ENCODE measurements around the gene FXR2. TPM values are rescaled to one million over a fixed set of nuclear protein-coding genes. Genes with fewer than 3 reads are reported as not detected.

The FXR2 gene
- 55.0 and 77.8 TPM in 2 replicates for total RNA-seq (2011; cell fraction: chromatin; rRNA removed; ENCODE audit: low replicate concordance)
- 36.3 and 40.7 TPM in 2 replicates for total RNA-seq (2011; cell fraction: nucleolus; rRNA removed)
- 44.5 and 48.9 TPM in 2 replicates for total RNA-seq (2011; cell fraction: nucleoplasm; rRNA removed)
- total RNA-seq (2014; rRNA removed) (26.3 and 38.6 TPM in 2 replicates), total RNA-seq (2014; rRNA removed; fragmentation: Illumina TruSeq; extraction: Trizol) (20.2 and 21.4 TPM in 2 replicates), total RNA-seq (2015; rRNA removed; fragmentation: Illumina TruSeq; extraction: Trizol) (22.0 and 22.3 TPM in 2 replicates), total RNA-seq (2021) (28.3 and 29.9 TPM in 2 replicates), polyA plus RNA-seq (2011; rRNA removed) (24.5 and 35.0 TPM in 2 replicates), polyA plus RNA-seq (2014; fragmentation: Illumina TruSeq; extraction: Trizol) (41.0 and 49.3 TPM in 2 replicates), polyA plus RNA-seq (2014; fragmentation: Nextera tagmentation; extraction: Ambion mirVana) (1 to 10 TPM; 2.0 to 2.2 TPM), polyA plus RNA-seq (2014; rRNA removed) (28.4 and 35.0 TPM in 2 replicates), polyA minus RNA-seq (2011; rRNA and poly(A)+ RNA removed) (18.4 and 23.0 TPM in 2 replicates), Bru-seq, nascent RNA (percentile 65 among the genes with signal in this experiment), BruChase-seq, experiment 1, labeled RNA remaining after a 2-hour chase (percentile 70 among the genes with signal in this experiment), BruChase-seq, experiment 2, labeled RNA remaining after a 6-hour chase (percentile 76 among the genes with signal in this experiment)
- polyA plus RNA-seq (2011; cell fraction: cytosol; rRNA removed), result 43.3 and 66.3 TPM in 2 replicates
- 55.9 and 74.2 TPM in 2 replicates for polyA plus RNA-seq (2011; cell fraction: nucleus; rRNA removed)
- 23.8 and 29.2 TPM in 2 replicates for polyA plus RNA-seq (2012)
- polyA minus RNA-seq (2011; cell fraction: cytosol; rRNA and poly(A)+ RNA removed), result 23.9 and 24.0 TPM in 2 replicates
- 10.4 and 19.9 TPM in 2 replicates for polyA minus RNA-seq (2011; cell fraction: nucleus; rRNA and poly(A)+ RNA removed)
- long read RNA-seq, experiment 1, transcript FXR2-201 (17 exons, 2,957 nt), result major isoform, 115 of 207 reads
- long read RNA-seq, experiment 1, partial matches to known transcripts, result 26 of 207 reads
- long read RNA-seq, experiment 1, other reads (novel, unspliced or antisense), result 66 of 207 reads
- long read RNA-seq, experiment 2, transcript FXR2-201 (17 exons, 2,957 nt), result major isoform, 15 of 38 reads
- long read RNA-seq, experiment 2, partial matches to known transcripts, result 16 of 38 reads
- long read RNA-seq, experiment 2, other reads (novel, unspliced or antisense), result 7 of 38 reads
- long read RNA-seq, experiment 3, partial matches to known transcripts, result 1 of 4 reads
- long read RNA-seq, experiment 3, other reads (novel, unspliced or antisense), result 1 of 4 reads

GRCh38 chr17:7614425-7615264 is at the start of gene FXR2:
TSS of gene FXR2 (minus strand) at chr17:7614897. CDS start at chr17:7614532, 365 bp downstream.
- in situ Hi-C loops (cut with MboI) (no loop called here), intact Hi-C loops (cut with micrococcal nuclease) (loop anchor here (5.0 kb wide), 1 partner anchor 32 kb away; the partner anchor contains the start of gene MPDU1)
- peak; percentile 97 for FAIRE-seq
- Histone ChIP-seq H3K27ac (ENCODE audit: extremely low read depth, low read depth, low read length) (peak within 1 kb of the TSS; percentile 80), H3K27me3 (ENCODE audit: control insufficient read depth in 2 of 2, insufficient read depth in 2 of 2, low read length in 2 of 2) (no peaks in the 10 kb centered on the region), H3K36me3 (ENCODE audit: control insufficient read depth, insufficient read depth, low read length) (peaks cover 11% of the 10 kb centered on the region; the same call in 2 of the 3 replicates), H3K9me1 (ENCODE audit: control insufficient read depth, insufficient read depth, low read length) (peaks cover 6% of the 10 kb centered on the region), H4K20me1 (replicated peaks; ENCODE audit: control insufficient read depth, insufficient read depth, low read length) (no peaks in the 10 kb centered on the region; the same call in 1 of the 2 replicates), H3K79me2 (ENCODE audit: control insufficient read depth, insufficient read depth, low read length) (peaks cover 44% of the 10 kb centered on the region), H3K9ac (ENCODE audit: insufficient read depth in 1 of 2, low read depth in 2 of 2, low read length in 2 of 2) (peak within 1 kb of the TSS; percentile 80 to 96), H2AFZ (ENCODE audit: low read depth, low read length) (peak within 1 kb of the TSS; percentile 97), H3K4me1 (replicated peaks in 1 of 2; ENCODE audit: control insufficient read depth in 2 of 2, insufficient read depth in 2 of 2, low read length in 2 of 2) (peaks cover 16 to 27% of the 10 kb centered on the region in 2 experiments; a peak in 4 of 5 replicates), H3K4me3 (peak within 1 kb of the TSS; percentile 81), H3K9me3 (replicated peaks; ENCODE audit: control insufficient read depth, insufficient read depth, low read depth, low read length) (no peaks in the 10 kb centered on the region), H3K4me2 (ENCODE audit: insufficient read depth, low read length) (peak within 1 kb of the TSS; percentile 82)
- WGBS (ENCODE audit: insufficient coverage, low coverage, missing lambda C conversion rate), result 4% methylated on average over 13 of the region's 93 CpGs
- CTCF ChIA-PET (ENCODE audit: low intra/inter-chr PET ratio), result interaction anchor here (0.5 to 0.6 kb wide), 2 partner anchors 18 to 107 kb away, joined by 3 to 4 read pairs; no protein-coding TSS in a partner anchor
- peak; percentile 95 to 99 (median 96) for DNase-seq (ENCODE audit: extremely low read depth in 1 of 4, low spot score in 3 of 4)
- POLR2A ChIA-PET, result interaction anchor here (0.6 to 4.0 kb wide), 9 partner anchors 10 to 1150 kb away, joined by 3 to 28 read pairs (median 3); partner anchors contain the start of genes MPDU1, SAT2 and TP53
- BruUV-seq (replicated peaks), result no TSS peak
- ATAC-seq, result peak; percentile 98
- TF ChIP-seq KLF16 (IDR thresholded peaks at IDR 0.05) (0 out of 2 replicates have a peak, but pooled peaks have one; percentile 37), CTCF (IDR thresholded peaks at IDR 0.05 in 2 of 3, conservative IDR thresholded peaks at IDR 0.05 in 1 of 3; ENCODE audit: insufficient read depth in 2 of 3, low read depth in 1 of 3, low read length in 3 of 3) (peak; percentile 75 to 98 (median 98)), TAL1 (IDR thresholded peaks at IDR 0.05) (no peak), CBFA2T2 (conservative IDR thresholded peaks at IDR 0.05) (no peak), STAT5A (IDR thresholded peaks at IDR 0.05; ENCODE audit: borderline replicate concordance, low read length) (no peak), RBFOX2 (IDR thresholded peaks at IDR 0.05; ENCODE audit: low read depth, low read length) (peak; percentile 56), ZNF445 (CRISPR knock-in tag; IDR thresholded peaks at IDR 0.05; ENCODE audit: low read depth) (no peak), U2AF1 (optimal IDR thresholded peaks at IDR 0.05; ENCODE audit: low read depth, low read length) (no peak), SRSF3 (IDR thresholded peaks at IDR 0.05; ENCODE audit: insufficient read depth, low read length) (no peak), TFAP4 (CRISPR knock-in tag; IDR thresholded peaks at IDR 0.05; ENCODE audit: borderline replicate concordance) (peak; percentile 69; the same call in 1 of the 2 replicates), POLR2G (IDR thresholded peaks at IDR 0.05; ENCODE audit: low read depth, low read length) (peak; percentile 76)

All from K562 (cell line).